ENCODE results near the gene RBMS3. TPM values are rescaled to one million over a fixed set of nuclear protein-coding genes. Genes with fewer than 3 reads are reported as not detected.
"Not testable (repeated sequence)": the region's sequence is repeated elsewhere in the genome, so short reads cannot be mapped to it uniquely, and the experiment has no call there.

The RBMS3 gene
- total RNA-seq, 1 donor from 2014 or later = 70.0 TPM

DNA sequence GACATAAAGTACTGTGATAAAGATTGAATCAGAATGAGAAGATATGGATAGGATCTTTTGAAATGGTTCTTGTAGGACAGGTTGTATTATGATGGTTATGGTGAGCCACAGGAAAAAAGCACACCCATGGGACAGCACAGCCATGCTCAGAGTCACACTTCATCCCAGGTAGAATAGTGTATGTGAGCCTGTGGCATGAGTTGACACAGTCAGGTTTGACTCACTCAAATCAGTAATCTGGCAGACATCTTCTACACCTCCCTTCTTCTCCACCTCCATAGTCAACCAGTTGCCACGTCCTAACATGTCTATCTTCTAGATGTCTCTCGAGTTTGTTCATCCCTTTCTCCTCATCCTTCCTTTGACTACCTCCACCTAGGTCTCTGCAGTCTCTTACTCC, 176.0 kb downstream of the RBMS3 start:
- no peak overlapping the region for H3K27ac ChIP-seq
- H3K36me3 ChIP-seq = no peaks in the 10 kb centered on the region
- DNase-seq (ENCODE audit: extremely low spot score in 2 of 2) = no peak
- H3K4me1 ChIP-seq = peaks cover 16% of the 10 kb centered on the region
- intact Hi-C loops (cut with DNase I) = no loop called here
- no peaks in the 10 kb centered on the region for H3K27me3 ChIP-seq
- TF ChIP-seq POLR2A (IDR thresholded peaks at IDR 0.05) (no peak), POLR2AphosphoS5 (IDR thresholded peaks at IDR 0.05; ENCODE audit: insufficient read depth in 1 of 2, low read depth in 1 of 2) (no peak)
- TF ChIP-seq, protein P1, sequence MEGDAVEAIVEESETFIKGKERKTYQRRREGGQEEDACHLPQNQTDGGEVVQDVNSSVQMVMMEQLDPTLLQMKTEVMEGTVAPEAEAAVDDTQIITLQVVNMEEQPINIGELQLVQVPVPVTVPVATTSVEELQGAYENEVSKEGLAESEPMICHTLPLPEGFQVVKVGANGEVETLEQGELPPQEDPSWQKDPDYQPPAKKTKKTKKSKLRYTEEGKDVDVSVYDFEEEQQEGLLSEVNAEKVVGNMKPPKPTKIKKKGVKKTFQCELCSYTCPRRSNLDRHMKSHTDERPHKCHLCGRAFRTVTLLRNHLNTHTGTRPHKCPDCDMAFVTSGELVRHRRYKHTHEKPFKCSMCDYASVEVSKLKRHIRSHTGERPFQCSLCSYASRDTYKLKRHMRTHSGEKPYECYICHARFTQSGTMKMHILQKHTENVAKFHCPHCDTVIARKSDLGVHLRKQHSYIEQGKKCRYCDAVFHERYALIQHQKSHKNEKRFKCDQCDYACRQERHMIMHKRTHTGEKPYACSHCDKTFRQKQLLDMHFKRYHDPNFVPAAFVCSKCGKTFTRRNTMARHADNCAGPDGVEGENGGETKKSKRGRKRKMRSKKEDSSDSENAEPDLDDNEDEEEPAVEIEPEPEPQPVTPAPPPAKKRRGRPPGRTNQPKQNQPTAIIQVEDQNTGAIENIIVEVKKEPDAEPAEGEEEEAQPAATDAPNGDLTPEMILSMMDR (IDR thresholded peaks at IDR 0.05) = no peak
- no peak overlapping the region for H3K4me3 ChIP-seq
- H3K9me3 ChIP-seq = no peaks in the 10 kb centered on the region

DNA sequence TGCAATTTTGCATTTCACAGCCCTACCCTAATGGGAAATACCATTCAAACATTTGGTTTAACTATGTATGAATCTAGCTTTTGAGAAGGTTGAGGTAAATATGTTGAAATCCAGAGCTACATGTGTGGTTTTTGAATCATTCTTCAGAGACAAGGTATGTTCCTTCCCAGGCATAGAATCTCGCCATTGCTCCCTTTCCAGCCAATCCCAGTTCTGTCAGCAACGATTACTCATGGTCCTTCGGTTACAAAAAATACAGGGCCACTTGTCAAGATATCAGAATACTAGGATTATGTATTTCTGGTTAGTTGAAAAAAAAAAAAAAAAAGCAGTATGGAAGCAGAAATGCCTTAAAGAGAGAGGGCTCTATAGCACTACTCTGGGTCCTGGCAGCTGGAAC, 182.4 kb downstream of the RBMS3 start:
- TF ChIP-seq POLR2A (IDR thresholded peaks at IDR 0.05) (no peak), POLR2AphosphoS5 (IDR thresholded peaks at IDR 0.05; ENCODE audit: insufficient read depth in 1 of 2, low read depth in 1 of 2) (no peak)
- TF ChIP-seq, protein P1 (IDR thresholded peaks at IDR 0.05) = no peak
- intact Hi-C loops (cut with DNase I) = no loop called here
- no peaks in the 10 kb centered on the region for H3K27me3 ChIP-seq
- DNase-seq (ENCODE audit: extremely low spot score in 2 of 2) = no peak
- no peak overlapping the region for H3K4me3 ChIP-seq
- H3K9me3 ChIP-seq = no peaks in the 10 kb centered on the region
- H3K36me3 ChIP-seq = no peaks in the 10 kb centered on the region
- H3K27ac ChIP-seq = no peak overlapping the region
- H3K4me1 ChIP-seq = peaks cover 8% of the 10 kb centered on the region

DNA sequence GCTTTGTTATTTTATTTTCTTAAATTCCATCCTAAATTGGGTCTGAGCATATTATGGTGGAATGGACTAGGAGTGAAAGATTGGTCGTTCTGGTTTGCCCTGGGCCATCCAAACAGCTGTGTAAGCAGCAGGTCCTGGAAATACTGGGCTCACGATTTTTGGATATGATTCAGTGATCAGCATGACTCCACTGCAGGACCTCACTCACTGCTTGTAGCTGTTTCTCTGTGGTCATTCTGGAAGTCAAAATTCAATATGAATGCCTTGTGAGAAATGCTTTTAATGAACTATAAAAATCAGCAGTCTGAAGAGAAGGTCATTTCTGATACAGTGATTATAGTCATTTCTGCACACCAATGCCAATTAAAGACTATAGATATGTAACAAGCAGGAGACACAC, 185.0 kb downstream of the RBMS3 start:
- H3K36me3 ChIP-seq = no peaks in the 10 kb centered on the region
- intact Hi-C loops (cut with DNase I) = no loop called here
- no peak overlapping the region for H3K27ac ChIP-seq
- H3K4me1 ChIP-seq = peaks cover 8% of the 10 kb centered on the region
- TF ChIP-seq, protein P1 (IDR thresholded peaks at IDR 0.05) = no peak
- TF ChIP-seq POLR2A (IDR thresholded peaks at IDR 0.05) (no peak), POLR2AphosphoS5 (IDR thresholded peaks at IDR 0.05; ENCODE audit: insufficient read depth in 1 of 2, low read depth in 1 of 2) (no peak)
- no peak overlapping the region for H3K4me3 ChIP-seq
- no peaks in the 10 kb centered on the region for H3K9me3 ChIP-seq
- no peaks in the 10 kb centered on the region for H3K27me3 ChIP-seq
- no peak for DNase-seq (ENCODE audit: extremely low spot score in 2 of 2)

DNA sequence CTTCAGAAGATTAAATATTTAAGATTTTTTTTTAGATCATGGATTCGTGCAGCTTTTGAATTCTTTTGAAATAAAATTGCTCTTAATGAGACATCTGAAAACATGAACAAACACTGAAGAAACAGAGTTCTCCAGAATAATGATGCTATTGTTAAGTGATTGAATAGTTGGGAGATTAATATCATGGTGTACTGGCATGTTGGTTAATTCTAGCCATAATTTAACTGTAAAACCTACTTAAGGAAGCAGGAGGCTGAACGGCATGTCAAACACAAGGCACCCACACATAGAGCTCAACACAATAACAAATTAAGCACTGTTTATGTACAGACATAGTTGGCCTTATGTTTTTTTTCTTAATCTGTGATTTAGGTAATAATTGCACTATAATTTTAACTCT, 185.6 kb downstream of the RBMS3 start:
- intact Hi-C loops (cut with DNase I) = no loop called here
- no peaks in the 10 kb centered on the region for H3K27me3 ChIP-seq
- DNase-seq (ENCODE audit: extremely low spot score in 2 of 2) = no peak
- TF ChIP-seq, protein P1 (IDR thresholded peaks at IDR 0.05) = no peak
- TF ChIP-seq POLR2A (IDR thresholded peaks at IDR 0.05) (no peak), POLR2AphosphoS5 (IDR thresholded peaks at IDR 0.05; ENCODE audit: insufficient read depth in 1 of 2, low read depth in 1 of 2) (no peak)
- no peaks in the 10 kb centered on the region for H3K9me3 ChIP-seq
- no peaks in the 10 kb centered on the region for H3K36me3 ChIP-seq
- no peak overlapping the region for H3K27ac ChIP-seq
- H3K4me1 ChIP-seq = peaks cover 8% of the 10 kb centered on the region
- H3K4me3 ChIP-seq = no peak overlapping the region

DNA sequence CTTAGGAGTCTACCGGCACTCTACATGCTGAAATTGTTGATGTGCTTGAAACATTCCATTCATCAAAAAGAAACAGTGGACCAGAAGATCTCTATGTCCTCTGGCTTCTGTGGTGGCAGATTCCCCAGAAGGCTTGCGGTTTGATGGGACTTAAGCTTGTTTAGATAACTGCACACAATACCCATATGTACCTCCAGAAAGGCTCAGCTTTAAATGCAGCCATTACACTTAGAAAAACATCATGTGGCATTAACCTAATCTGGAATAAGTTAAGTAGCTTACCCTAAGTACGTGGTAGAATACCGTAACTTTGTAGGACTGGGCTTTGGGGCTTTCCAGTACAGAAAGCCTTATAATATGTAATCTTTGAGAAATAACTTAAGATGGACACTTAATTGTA, 187.3 kb downstream of the RBMS3 start:
- DNase-seq (ENCODE audit: extremely low spot score in 2 of 2) = no peak
- no peaks in the 10 kb centered on the region for H3K9me3 ChIP-seq
- intact Hi-C loops (cut with DNase I) = no loop called here
- H3K36me3 ChIP-seq = no peaks in the 10 kb centered on the region
- peaks cover 8% of the 10 kb centered on the region for H3K4me1 ChIP-seq
- no peak overlapping the region for H3K27ac ChIP-seq
- H3K4me3 ChIP-seq = no peak overlapping the region
- TF ChIP-seq, protein P1 (IDR thresholded peaks at IDR 0.05) = no peak
- TF ChIP-seq POLR2A (IDR thresholded peaks at IDR 0.05) (no peak), POLR2AphosphoS5 (IDR thresholded peaks at IDR 0.05; ENCODE audit: insufficient read depth in 1 of 2, low read depth in 1 of 2) (no peak)
- no peaks in the 10 kb centered on the region for H3K27me3 ChIP-seq

DNA sequence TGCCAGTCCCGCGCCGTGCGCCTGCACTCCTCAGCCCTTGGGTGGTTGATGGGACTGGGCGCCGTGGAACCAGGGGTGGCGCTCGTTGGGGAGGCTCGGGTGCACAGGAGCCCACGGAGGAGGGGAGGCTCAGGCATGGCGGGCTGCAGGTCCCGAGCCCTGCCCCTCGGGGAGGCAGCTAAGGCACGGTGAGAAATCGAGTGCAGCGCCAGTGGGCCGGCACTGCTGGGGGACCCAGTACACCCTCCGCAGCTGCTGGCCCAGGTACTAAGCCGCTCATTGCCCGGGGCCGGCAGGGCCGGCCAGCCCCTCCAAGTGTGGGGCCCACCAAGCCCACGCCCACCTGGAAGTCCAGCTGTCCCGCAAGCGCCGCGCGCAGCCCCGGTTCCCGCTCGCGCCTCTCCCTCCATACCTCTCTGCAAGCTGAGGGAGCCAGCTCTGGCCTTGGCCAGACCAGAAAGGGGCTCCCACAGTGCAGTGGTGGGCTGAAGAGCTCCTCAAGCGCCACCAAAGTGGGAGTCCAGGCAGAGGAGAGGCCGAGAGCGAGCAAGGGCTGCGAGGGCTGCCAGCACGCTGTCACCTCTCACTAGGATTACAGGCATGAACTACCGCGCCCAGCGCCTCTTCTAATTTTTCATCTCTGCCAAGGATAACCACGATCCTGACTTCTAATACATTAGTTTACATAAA, 192.8 kb downstream of the RBMS3 start:
- H3K9me3 ChIP-seq; DNase-seq (ENCODE audit: extremely low spot score in 2 of 2); intact Hi-C loops (cut with DNase I); H3K4me3 ChIP-seq; H3K27me3 ChIP-seq; H3K4me1 ChIP-seq; H3K36me3 ChIP-seq; H3K27ac ChIP-seq: not testable (repeated sequence)

All from vagina (tissue), 2 donors.